Fibroblast of peridontal ligament (primary cell): ENCODE results near the gene DRAM1.

Experiments
- DNase-seq: peaks from one replicate; pipeline ENCODE4 v3.0.0-alpha.2; 2010; ENCODE audit errors: extremely low read depth

The DRAM1 gene

GRCh38 chr12:101941306-101942249 is 64.2 kb downstream of the DRAM1 start:
- peak; percentile 52 for DNase-seq

GRCh38 chr12:101942250-101942605 is 64.8 kb downstream of the DRAM1 start:
- DNase-seq, result no peak

- peak; percentile 92 for DNase-seq
These were observed 68.2 kb downstream of the DRAM1 start for GRCh38 chr12:101945369-101946232.

GRCh38 chr12:101946233-101946611 is 68.8 kb downstream of the DRAM1 start:
- peak; percentile 16 for DNase-seq

- no peak for DNase-seq
These were observed 69.9 kb downstream of the DRAM1 start for GRCh38 chr12:101947316-101947715.

- no peak for DNase-seq
These were observed 71.0 kb downstream of the DRAM1 start for GRCh38 chr12:101948365-101948764.

- DNase-seq, result no peak
These were observed 73.8 kb downstream of the DRAM1 start for GRCh38 chr12:101951002-101951670.

- no peak for DNase-seq
These were observed 76.7 kb downstream of the DRAM1 start for GRCh38 chr12:101954113-101954512.

GRCh38 chr12:101954676-101955075 is 77.3 kb downstream of the DRAM1 start:
- no peak for DNase-seq

- peak; percentile 98 for DNase-seq
These were observed 80.0 kb downstream of the DRAM1 start for GRCh38 chr12:101957252-101957959.

GRCh38 chr12:101959607-101960006 is 82.2 kb downstream of the DRAM1 start:
- no peak for DNase-seq

- peak; percentile 65 for DNase-seq
These were observed 85.1 kb downstream of the DRAM1 start for GRCh38 chr12:101962486-101962885.

- peak; percentile 4 for DNase-seq
These were observed 86.3 kb downstream of the DRAM1 start for GRCh38 chr12:101963697-101964096.

- no peak for DNase-seq
These were observed 89.1 kb downstream of the DRAM1 start for GRCh38 chr12:101966496-101966895.

GRCh38 chr12:101967506-101967905 is 90.1 kb downstream of the DRAM1 start:
- no peak for DNase-seq

GRCh38 chr12:101968770-101969169 is 91.4 kb downstream of the DRAM1 start:
- no peak for DNase-seq
